IPS-18c (cell line): ENCODE results near the gene CALHM6.
"Not testable (repeated sequence)": the region's sequence is repeated elsewhere in the genome, so short reads cannot be mapped to it uniquely, and the experiment has no call there.

Source experiments
- H3K4me3 ChIP-seq: 2 replicates; pipeline ENCODE4 v1.7.0; 2013; ENCODE audit warnings: low read depth, mild to moderate bottlenecking, low read length, moderate library complexity; ENCODE audit not compliant: insufficient read depth
- H3K9me3 ChIP-seq: one replicate; pipeline ENCODE4 v1.6.1; 2013; ENCODE audit warnings: mild to moderate bottlenecking, low read length, moderate library complexity; ENCODE audit not compliant: control insufficient read depth, insufficient read depth

CALHM6 gene

DNA sequence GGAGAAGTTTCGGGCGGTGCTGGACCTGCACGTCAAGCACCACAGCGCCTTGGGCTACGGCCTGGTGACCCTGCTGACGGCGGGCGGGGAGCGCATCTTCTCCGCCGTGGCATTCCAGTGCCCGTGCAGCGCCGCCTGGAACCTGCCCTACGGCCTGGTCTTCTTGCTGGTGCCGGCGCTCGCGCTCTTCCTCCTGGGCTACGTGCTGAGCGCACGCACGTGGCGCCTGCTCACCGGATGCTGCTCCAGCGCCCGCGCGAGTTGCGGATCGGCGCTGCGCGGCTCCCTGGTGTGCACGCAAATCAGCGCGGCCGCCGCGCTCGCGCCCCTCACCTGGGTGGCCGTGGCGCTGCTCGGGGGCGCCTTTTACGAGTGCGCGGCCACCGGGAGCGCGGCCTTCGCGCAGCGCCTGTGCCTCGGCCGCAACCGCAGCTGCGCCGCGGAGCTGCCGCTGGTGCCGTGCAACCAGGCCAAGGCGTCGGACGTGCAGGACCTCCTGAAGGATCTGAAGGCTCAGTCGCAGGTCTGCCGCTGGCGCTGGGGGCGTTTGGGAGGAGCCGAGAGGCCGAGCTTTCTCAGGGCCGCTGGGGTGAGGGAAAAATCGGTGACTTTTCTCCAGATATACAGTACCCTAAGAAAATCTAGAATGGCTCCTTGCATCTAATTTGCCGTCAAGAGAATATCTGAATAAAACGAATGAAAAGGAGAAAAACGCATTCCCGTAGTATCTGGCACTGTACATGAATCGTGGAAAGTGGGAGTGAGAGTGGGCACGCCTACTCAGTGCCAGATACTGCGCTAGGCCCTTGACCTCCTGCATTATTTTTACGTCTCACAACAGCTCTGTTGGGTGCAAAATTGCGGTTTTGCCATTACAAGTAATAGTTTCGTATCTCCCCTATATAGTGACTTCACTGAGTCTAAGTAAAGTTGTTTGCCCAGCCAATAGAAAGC, 1.0 kb downstream of the CALHM6 start:
- Histone ChIP-seq H3K4me3 (peak overlapping the region; percentile 52), H3K9me3 (no peaks in the 10 kb centered on the region)

DNA sequence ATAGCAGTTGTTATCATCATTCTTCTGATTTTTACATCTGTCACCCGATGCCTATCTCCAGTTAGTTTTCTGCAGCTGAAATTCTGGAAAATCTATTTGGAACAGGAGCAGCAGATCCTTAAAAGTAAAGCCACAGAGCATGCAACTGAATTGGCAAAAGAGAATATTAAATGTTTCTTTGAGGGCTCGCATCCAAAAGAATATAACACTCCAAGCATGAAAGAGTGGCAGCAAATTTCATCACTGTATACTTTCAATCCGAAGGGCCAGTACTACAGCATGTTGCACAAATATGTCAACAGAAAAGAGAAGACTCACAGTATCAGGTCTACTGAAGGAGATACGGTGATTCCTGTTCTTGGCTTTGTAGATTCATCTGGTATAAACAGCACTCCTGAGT, 2.1 kb downstream of the CALHM6 start:
- no peak overlapping the region for H3K4me3 ChIP-seq
- H3K9me3 ChIP-seq = no peaks in the 10 kb centered on the region

DNA sequence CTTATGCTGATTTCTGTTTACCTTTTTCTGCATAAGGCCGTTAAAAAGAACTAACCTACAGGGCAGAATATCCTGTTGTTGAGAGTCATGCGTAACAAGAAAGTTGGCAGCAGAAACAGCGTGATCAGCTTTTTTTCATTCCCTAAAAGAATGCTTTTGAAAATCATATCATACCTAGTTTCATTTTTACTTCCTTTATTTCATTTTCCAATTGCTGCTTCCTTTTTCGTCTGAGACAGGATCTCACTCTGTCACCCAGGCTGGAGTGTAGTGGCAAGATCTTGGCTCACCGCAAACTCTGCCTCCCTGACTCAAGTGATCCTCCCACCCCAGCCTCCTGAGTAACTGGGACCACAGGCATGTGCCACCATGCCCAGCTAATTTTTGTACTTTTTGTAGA, 4.1 kb downstream of the CALHM6 start:
- H3K4me3 ChIP-seq = no peak overlapping the region
- H3K9me3 ChIP-seq = no peaks in the 10 kb centered on the region

DNA sequence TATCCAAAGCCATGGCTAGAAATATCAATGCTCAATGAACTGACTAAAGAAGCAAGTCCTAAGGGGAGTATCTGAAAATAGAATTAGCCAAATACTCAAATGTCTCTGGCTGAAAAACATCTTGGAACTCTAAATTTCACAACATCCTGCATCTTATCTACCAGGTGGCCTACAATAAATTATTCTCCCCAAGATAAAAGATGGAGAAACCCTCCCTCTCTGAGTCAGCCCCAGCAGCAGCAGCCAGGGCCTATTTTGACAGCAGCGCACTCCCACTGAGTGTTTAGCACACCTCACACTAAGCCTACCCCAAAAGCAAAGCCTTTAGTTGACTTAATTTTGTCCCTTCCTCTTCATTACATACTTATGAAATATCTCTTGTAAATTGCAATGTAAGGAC, 5.9 kb downstream of the CALHM6 start:
- H3K4me3 ChIP-seq = no peak overlapping the region

DNA sequence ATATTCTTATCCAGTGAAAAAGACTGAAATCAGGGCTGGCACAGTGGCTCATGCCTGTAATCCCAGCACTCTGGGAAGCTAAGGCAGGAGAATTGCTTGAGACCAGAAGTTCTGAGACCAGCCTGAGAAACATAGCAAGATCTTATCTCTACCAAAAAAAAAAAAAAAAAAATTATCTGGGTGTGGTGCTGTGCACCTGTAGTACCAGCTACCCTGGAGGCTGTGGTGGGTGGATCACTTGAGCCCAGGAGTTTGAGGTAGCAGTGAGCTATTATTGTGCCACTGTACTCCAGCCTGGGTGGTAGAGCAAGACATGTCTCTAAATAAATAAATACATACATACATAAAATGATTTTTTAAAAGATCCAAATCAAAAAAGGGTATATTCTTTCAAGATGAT, 6.3 kb downstream of the CALHM6 start:
- no peak overlapping the region for H3K4me3 ChIP-seq
- H3K9me3 ChIP-seq = no peaks in the 10 kb centered on the region

More for the DNA sequence above, 5.9 kb downstream of the CALHM6 start:
- no peaks in the 10 kb centered on the region for H3K9me3 ChIP-seq

DNA sequence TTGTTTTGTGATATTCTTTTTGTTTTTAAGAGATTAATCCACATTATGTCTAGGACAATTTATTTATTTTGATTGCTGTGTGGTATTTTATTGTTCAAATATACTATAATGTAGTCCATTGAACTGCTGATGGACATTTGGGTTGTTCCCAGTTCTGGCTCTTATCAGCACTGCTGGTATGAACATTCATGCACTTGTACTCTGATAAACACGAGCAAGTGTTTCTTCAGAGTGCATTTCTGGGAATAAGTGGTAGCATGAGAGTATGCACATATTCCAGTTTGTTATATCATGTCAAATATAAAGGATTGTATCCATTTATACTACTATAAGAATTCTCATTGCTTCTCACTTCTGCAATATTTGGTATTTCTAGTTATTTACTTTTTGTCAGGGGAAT, 7.1 kb downstream of the CALHM6 start:
- Histone ChIP-seq H3K4me3 (no peak overlapping the region), H3K9me3 (no peaks in the 10 kb centered on the region)

DNA sequence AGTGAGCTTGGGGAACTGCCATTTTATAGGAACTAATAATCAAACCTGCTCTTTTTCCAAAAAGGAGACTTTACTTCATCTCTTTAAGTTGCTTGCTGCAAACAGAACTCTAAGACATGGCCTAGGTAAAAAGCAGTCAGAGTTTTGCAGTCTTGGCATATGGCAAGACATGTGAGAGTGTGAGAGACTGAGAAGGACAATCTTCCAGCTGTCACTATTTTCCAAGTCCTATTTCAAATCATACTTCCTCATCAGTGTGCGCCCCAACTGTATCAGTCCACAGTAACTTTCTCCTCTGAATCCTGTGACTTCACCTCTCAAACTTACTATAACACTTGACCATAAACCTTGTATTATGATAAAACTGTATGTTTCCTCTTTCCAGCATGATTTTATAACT, 10.4 kb downstream of the CALHM6 start:
- H3K9me3 ChIP-seq = no peaks in the 10 kb centered on the region
- H3K4me3 ChIP-seq = no peak overlapping the region

DNA sequence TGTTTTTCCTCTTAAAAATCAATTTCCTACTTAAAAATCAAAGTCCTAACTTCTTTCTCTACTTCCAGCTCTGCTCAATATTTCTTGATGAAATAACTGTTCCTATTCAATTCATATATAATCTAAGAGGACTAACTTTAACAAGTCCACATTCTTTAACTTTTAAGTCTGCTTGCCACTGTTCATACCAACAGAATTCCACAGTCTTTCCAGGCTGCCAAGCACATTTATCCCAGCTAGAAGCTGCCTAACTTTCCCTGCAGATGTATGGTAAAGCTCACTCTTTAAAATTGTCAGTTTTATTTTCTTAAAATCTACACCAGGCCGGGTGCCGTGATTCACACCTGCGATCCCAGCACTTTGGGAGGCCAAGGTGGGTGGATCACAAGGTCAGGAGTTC, 11.5 kb downstream of the CALHM6 start:
- no peaks in the 10 kb centered on the region for H3K9me3 ChIP-seq
- H3K4me3 ChIP-seq = no peak overlapping the region

DNA sequence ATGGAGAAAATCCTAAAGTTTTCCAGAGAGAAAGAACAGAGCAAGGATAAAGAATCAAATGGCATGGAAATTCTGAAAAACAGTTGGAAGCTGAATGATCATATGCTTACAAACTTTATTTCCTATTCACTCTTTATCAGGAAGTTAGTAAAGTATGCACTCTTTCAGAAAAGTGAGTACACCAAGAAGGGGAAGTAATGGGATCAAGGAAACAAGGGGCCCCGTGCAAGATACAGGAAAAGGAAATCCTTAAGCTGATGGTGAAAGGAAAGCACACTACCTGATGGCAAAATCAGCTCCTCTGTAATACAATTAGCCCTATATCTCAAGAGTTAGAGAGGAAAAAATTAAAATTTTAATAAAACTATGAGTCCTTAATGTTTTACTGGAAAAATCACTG, 14.0 kb downstream of the CALHM6 start:
- Histone ChIP-seq H3K9me3 (no peaks in the 10 kb centered on the region), H3K4me3 (no peak overlapping the region)

DNA sequence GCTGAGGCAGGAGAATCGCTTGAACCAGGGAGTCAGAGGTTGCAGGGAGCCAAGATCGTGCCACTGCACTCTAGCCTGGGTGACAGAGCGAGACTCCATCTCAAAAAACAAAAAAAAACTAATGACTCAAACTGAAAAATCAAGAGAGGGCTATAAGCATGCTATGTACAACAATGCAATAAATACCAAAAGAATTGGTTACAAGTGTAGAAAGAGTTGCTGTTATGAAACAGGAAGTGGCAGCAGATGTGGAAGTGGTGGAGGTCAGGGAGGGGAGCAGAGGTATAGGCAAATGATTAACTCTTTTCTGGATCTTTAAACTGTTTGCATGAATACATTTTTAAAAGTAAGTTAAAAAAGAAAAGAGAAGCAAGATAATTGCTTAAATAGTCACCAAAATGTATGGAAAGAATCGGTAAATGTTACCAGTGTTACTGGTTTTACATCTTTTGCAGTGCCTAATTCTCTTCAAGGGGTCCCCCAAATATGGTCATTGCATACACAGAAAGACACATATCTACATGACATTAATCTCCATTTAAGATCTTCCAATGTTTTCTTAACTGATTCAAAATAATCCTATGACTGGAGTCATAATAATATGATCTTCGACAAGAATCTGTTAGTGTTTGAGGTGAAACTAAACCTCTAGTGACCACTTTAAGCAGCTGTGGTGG, 15.0 kb downstream of the CALHM6 start:
- H3K4me3 ChIP-seq = no peak overlapping the region
- no peaks in the 10 kb centered on the region for H3K9me3 ChIP-seq

DNA sequence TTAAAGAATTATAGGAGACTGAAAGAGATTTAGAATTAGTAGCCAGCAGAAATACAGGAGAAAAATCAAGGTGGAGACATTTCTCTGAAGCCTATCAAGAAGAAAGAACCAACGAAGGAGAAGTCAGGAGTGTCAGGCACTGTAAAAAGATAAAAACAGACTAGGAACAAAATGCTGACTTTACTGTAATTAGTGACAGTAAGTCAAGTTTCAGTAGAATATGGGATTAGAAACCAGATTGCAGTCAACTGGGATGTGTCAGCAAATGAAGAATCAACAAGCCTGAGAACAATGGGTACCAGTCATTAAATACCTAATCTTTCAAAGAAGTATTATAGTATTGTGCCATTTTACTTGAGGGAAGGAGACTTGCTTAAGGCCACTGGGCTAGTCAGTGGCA, 21.6 kb downstream of the CALHM6 start:
- H3K9me3 ChIP-seq = no peaks in the 10 kb centered on the region
- no peak overlapping the region for H3K4me3 ChIP-seq

DNA sequence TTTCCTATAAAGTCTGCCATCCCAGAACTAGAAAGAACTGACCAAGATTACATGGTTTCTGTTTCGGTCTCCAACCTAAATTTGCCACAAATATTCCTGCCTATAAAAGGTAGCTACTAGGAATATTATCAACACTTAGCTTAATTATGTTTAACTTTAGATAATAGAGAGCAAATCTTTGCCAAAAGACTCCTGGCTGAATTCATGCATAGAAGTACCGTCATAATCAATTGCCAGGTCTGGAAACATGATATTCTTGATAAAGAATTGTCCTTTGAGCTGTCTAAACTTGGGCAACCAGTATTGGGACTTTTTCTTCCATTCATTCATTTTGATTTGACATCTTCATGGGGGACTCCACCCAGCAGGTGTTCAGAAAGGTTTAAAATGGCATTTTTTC, 22.4 kb downstream of the CALHM6 start:
- Histone ChIP-seq H3K9me3 (no peaks in the 10 kb centered on the region), H3K4me3 (no peak overlapping the region)

DNA sequence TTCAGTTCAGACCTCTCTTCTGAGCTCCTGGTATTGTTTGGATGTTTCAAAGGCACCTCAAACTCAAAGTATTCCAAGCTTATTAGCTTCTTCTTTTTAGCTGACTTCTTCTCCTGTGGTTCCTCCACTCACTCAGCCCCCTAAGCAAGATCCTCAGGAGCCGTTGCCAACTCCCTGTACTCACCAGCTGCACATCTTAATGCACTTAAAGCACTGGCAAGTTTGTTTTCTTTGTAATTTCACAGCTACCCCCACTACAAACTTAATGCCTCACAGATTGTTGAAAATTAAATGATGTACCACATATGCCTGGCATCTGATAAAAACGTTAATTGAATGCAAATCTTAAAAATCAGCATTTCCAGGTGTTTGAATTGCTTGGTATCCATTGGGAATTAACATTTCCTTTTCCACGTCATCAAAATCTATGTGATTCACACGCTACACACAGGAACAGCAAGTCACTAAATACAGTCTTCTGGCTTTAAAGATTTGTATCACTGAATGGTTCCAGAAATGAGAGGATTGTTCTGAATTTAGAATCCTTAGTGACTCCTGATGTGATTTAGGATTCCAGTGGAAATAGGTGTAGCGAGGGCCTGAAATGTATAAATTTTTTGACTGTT, 24.5 kb downstream of the CALHM6 start:
- Histone ChIP-seq H3K9me3 (no peaks in the 10 kb centered on the region), H3K4me3 (no peak overlapping the region)

DNA sequence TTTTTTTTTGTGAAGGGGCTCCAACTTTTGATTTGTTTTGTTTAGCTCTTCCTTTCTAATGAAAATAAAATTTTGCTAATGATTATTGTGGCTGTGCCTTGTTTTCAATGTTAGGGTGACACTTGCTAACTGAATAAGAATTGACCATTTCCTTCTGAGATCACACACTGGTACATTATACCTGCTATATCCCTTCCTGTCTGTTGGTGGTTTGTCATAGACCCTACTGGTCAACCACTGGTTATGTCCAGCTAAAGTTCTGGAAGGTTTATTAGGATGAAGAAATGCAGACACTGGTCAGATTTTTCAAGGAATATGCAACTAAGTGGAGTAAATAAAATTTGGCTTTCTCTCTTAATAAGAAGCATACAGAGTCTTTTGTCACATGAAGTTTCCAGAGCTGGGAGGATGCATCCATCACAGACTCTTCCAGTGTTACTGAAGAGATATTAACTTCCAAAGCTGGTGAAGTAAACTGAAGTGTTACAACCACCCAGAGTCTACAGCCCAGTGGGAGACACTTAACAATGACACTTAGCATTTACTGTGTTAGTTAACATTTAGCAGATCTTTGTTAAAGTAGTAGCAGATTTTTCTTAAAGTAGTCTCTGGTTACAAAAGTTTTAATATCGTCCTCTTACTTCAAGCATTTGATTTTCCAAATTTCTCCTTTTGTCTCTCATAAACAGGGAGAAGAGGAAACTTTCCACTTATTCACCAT, 30.6 kb downstream of the CALHM6 start:
- Histone ChIP-seq H3K4me3 (no peak overlapping the region), H3K9me3 (no peaks in the 10 kb centered on the region)

DNA sequence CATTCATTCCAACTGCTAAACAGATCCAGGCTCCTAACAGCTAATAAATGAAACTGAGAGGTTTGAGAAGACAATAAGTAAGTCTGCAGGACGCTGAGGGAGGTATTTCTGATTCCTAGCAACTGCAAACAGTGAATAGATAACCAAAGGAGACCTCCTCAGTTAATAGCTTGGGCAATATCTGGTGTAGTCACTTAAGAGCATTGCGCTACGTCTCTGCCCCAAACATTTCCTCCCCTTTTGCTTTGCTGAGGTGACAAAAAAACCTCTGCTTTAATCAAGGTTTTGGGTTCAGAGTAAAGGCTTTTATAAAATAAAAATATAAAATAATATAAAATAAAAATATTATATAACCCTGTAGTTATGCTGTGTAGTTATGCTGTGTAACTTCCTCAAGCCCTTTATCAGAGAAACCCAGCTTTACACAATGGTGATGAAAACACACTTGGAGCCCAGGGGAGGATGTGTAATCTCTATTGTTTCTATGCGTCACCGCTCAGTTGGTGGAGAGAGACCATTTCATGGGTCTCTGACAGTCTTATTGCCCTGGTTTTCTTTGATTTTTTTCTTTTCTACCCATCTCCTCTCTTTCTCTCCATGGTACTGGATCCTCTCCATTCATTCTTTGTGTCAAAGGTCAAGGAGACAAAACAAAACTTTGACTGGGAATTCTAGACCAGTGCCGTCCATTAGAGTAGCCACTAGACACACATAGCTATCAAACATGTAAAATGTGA, 31.3 kb downstream of the CALHM6 start:
- Histone ChIP-seq H3K9me3 (no peaks in the 10 kb centered on the region), H3K4me3 (no peak overlapping the region)

DNA sequence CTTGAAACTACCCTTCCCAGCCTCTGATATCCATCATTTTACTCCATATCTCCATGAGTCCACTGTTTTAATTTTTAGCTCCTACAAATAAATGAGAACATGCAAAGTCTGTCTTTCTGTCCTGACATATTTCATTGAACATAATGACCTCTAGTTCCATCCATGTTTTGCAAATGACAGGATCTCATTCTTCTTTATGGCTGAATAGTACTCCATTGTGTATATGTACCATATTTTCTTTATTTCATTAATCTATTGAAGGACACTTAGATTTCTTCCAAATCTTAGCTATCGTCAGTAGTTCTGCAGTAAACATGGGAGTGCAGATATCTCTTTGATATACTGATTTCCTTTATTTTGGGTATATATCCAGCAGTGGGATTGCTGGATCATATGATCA, 34.0 kb downstream of the CALHM6 start:
- not testable (repeated sequence) for H3K4me3 ChIP-seq, H3K9me3 ChIP-seq

DNA sequence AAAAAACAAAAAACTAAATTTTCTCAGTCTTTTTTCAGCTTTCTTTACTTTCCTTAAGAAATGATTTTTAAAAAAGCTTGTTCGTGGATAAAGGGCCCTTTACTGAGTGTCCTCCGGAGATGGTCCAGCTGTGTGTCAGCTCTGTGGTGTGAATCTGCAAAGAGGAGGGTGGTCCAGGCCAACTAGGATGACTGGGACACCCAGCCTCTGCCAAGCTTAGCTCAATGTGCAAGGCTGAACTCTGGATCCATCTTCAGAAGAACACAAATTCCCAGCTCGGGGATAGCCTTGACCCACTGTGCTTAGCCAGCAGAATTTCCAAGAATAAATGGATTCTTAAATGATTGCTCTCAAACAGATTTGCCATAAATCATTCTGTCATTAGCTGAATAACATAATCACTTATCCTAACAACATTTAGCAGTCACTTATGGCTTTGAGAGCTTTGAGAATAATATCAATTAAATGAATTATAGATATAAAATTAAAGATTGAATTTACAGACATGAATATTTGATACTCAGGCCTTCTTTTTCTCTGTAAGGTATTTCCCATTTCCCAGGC, 36.0 kb downstream of the CALHM6 start:
- Histone ChIP-seq H3K9me3 (no peaks in the 10 kb centered on the region), H3K4me3 (no peak overlapping the region)
